HEK293 (cell line): ENCODE results near the gene CSNK1G1.
A peak's percentile ranks its signal among the peaks of the same experiment; 100 is the strongest.

Experiments used
- CTCF ChIA-PET: fragments of 350-600 bp; formaldehyde crosslinking; extraction: SDS; loops from one replicate; lab custom pipeline; 2021; ENCODE audit warnings: antibody characterized with exemption; lab: Yijun Ruan, JAX
- POLR2A ChIA-PET: fragments of 300-600 bp; formaldehyde crosslinking; extraction: SDS; loops from one replicate; lab custom pipeline; 2020; ENCODE audit warnings: antibody characterized with exemption, inconsistent platforms; lab: Yijun Ruan, JAX
- H3K27ac ChIP-seq: fragments of 200-500 bp; sonication (Bioruptor generic); 2 replicates; pipeline ENCODE4 v1.5.1; 2014; ENCODE audit warnings: low read depth, low read length, control low read depth, inconsistent platforms; ENCODE audit errors: extremely low read depth
- H3K36me3 ChIP-seq, 2 experiments: fragments of 200-500 bp in 1 of 2; sonication (Bioruptor generic) in 1 of 2; 1 replicate in 1 of 2; 2 replicates in 1 of 2; pipeline ENCODE4 v1.5.1; 2014 to 2017; ENCODE audit warnings: inconsistent platforms in 2 of 2, low read length in 2 of 2; ENCODE audit not compliant: control insufficient read depth in 2 of 2, insufficient read depth in 1 of 2
- H3K4me1 ChIP-seq: fragments of 200-500 bp; sonication (Bioruptor generic); 2 replicates; pipeline ENCODE4 v1.5.1; 2014; ENCODE audit warnings: mild to moderate bottlenecking, low read length, inconsistent platforms; ENCODE audit not compliant: control insufficient read depth, insufficient read depth
- H3K4me3 ChIP-seq: 2 replicates; pipeline ENCODE4 v1.5.1; 2011; ENCODE audit warnings: low read depth, mild to moderate bottlenecking, control low read depth, low read length, moderate library complexity
- H3K9me3 ChIP-seq: fragments of 200-500 bp; sonication (Bioruptor generic); 2 replicates; pipeline ENCODE4 v1.5.1; 2014; ENCODE audit warnings: low read depth, low read length, inconsistent platforms; ENCODE audit not compliant: control insufficient read depth, insufficient read depth
- KLF16 ChIP-seq: fragments of 450-650 bp; formaldehyde crosslinking; IDR thresholded peaks from 2 replicates; pipeline ENCODE4 v1.5.1; 2017; ENCODE audit warnings: missing biosample characterization, missing genetic modification characterization
- KLF9 ChIP-seq: fragments of 450-650 bp; formaldehyde crosslinking; IDR thresholded peaks from 2 replicates; pipeline ENCODE4 v1.5.1; 2016; ENCODE audit warnings: missing biosample characterization, missing genetic modification characterization, low read depth
- MYNN ChIP-seq: fragments of 450-650 bp; formaldehyde crosslinking; IDR thresholded peaks from 2 replicates; pipeline ENCODE4 v1.5.1; 2016; ENCODE audit warnings: missing biosample characterization, missing genetic modification characterization, borderline replicate concordance
- SETDB1 ChIP-seq: IDR thresholded peaks from one replicate; pipeline ENCODE4 v1.6.1; 2017; ENCODE audit warnings: mild to moderate bottlenecking, low read length, moderate library complexity, mixed read lengths; ENCODE audit not compliant: insufficient read length
- ZBTB20 ChIP-seq: fragments of 450-650 bp; formaldehyde crosslinking; IDR thresholded peaks from 2 replicates; pipeline ENCODE4 v1.5.1; 2016; ENCODE audit warnings: missing biosample characterization, missing genetic modification characterization
- ZBTB44 ChIP-seq: fragments of 450-650 bp; IDR thresholded peaks from 2 replicates; pipeline ENCODE4 v1.5.1; 2018; ENCODE audit warnings: missing biosample characterization, mild to moderate bottlenecking, missing genetic modification characterization
- ZIC2 ChIP-seq: fragments of 450-650 bp; formaldehyde crosslinking; IDR thresholded peaks from 2 replicates; pipeline ENCODE4 v1.5.1; 2016; ENCODE audit warnings: missing biosample characterization, missing genetic modification characterization
- ZNF133 ChIP-seq: fragments of 450-650 bp; formaldehyde crosslinking; IDR thresholded peaks from 2 replicates; pipeline ENCODE4 v1.5.1; 2016; ENCODE audit warnings: missing biosample characterization, missing genetic modification characterization
- ZNF16 ChIP-seq: fragments of 450-650 bp; formaldehyde crosslinking; IDR thresholded peaks from 2 replicates; pipeline ENCODE4 v1.5.1; 2016; ENCODE audit warnings: low read depth, missing biosample characterization, missing genetic modification characterization
- ZNF335 ChIP-seq: fragments of 450-650 bp; formaldehyde crosslinking; conservative IDR thresholded peaks from 2 replicates; pipeline ENCODE4 v1.5.1; 2016; ENCODE audit warnings: missing biosample characterization, missing genetic modification characterization
- ZNF362 ChIP-seq: fragments of 450-650 bp; formaldehyde crosslinking; IDR thresholded peaks from 2 replicates; pipeline ENCODE4 v1.5.1; 2016; ENCODE audit warnings: missing biosample characterization, missing genetic modification characterization
- ZNF473 ChIP-seq: fragments of 450-650 bp; formaldehyde crosslinking; IDR thresholded peaks from 2 replicates; pipeline ENCODE4 v1.5.1; 2017; ENCODE audit warnings: missing biosample characterization, missing genetic modification characterization
- ZNF510 ChIP-seq: fragments of 450-650 bp; formaldehyde crosslinking; IDR thresholded peaks from 2 replicates; pipeline ENCODE4 v1.5.1; 2018; ENCODE audit warnings: mild to moderate bottlenecking, missing genetic modification characterization, missing biosample characterization; ENCODE audit not compliant: insufficient replicate concordance
- ZNF514 ChIP-seq: fragments of 450-650 bp; formaldehyde crosslinking; IDR thresholded peaks from 2 replicates; pipeline ENCODE4 v1.5.1; 2016; ENCODE audit warnings: missing biosample characterization, missing genetic modification characterization
- ZNF529 ChIP-seq: fragments of 450-650 bp; formaldehyde crosslinking; IDR thresholded peaks from 2 replicates; pipeline ENCODE4 v1.5.1; 2017; ENCODE audit warnings: missing genetic modification characterization, missing biosample characterization; ENCODE audit not compliant: insufficient replicate concordance
- ZNF560 ChIP-seq: fragments of 450-650 bp; formaldehyde crosslinking; IDR thresholded peaks from 2 replicates; pipeline ENCODE4 v1.5.1; 2017; ENCODE audit warnings: missing biosample characterization, missing genetic modification characterization, borderline replicate concordance
- ZNF585B ChIP-seq: fragments of 450-650 bp; formaldehyde crosslinking; IDR thresholded peaks from 2 replicates; pipeline ENCODE4 v1.5.1; 2016; ENCODE audit warnings: missing biosample characterization, missing genetic modification characterization
- ZNF623 ChIP-seq: fragments of 450-650 bp; formaldehyde crosslinking; IDR thresholded peaks from 2 replicates; pipeline ENCODE4 v1.5.1; 2016; ENCODE audit warnings: missing biosample characterization, missing genetic modification characterization
- ZNF658 ChIP-seq: fragments of 450-650 bp; formaldehyde crosslinking; IDR thresholded peaks from 2 replicates; pipeline ENCODE4; 2016; ENCODE audit warnings: missing biosample characterization, missing genetic modification characterization
- ZNF664 ChIP-seq: fragments of 450-650 bp; formaldehyde crosslinking; IDR thresholded peaks from 2 replicates; pipeline ENCODE4 v1.5.1; 2016; ENCODE audit warnings: missing biosample characterization, missing genetic modification characterization
- ZNF707 ChIP-seq: fragments of 450-650 bp; formaldehyde crosslinking; IDR thresholded peaks from 2 replicates; pipeline ENCODE4 v1.5.1; 2016; ENCODE audit warnings: missing biosample characterization, missing genetic modification characterization
- ZNF76 ChIP-seq: fragments of 450-650 bp; formaldehyde crosslinking; IDR thresholded peaks from 2 replicates; pipeline ENCODE4; 2016; ENCODE audit warnings: low read depth, missing biosample characterization, missing genetic modification characterization, borderline replicate concordance
- ZNF843 ChIP-seq: fragments of 450-650 bp; formaldehyde crosslinking; IDR thresholded peaks from 2 replicates; pipeline ENCODE4 v1.5.1; 2016; ENCODE audit warnings: missing biosample characterization, missing genetic modification characterization
- ZSCAN5A ChIP-seq: fragments of 450-650 bp; formaldehyde crosslinking; IDR thresholded peaks from 2 replicates; pipeline ENCODE4 v1.5.1; 2016; ENCODE audit warnings: missing biosample characterization, missing genetic modification characterization
- TF ChIP-seq, protein P1 (sequence below): fragments of 450-650 bp; formaldehyde crosslinking; IDR thresholded peaks from 2 replicates; pipeline ENCODE4 v1.5.1; 2016; ENCODE audit warnings: missing biosample characterization, missing genetic modification characterization, borderline replicate concordance
- TF ChIP-seq, protein P2 (sequence below): fragments of 450-650 bp; formaldehyde crosslinking; conservative IDR thresholded peaks from 2 replicates; pipeline ENCODE4 v1.5.1; 2016; ENCODE audit warnings: low read depth, missing biosample characterization, missing genetic modification characterization

CSNK1G1 gene

GRCh38 chr15:64153480-64154367 lies 202.2 kb downstream of the CSNK1G1 start:
- no peaks in the 10 kb centered on the region for H3K9me3 ChIP-seq
- POLR2A ChIA-PET: interaction anchor here (1.0 to 1.9 kb wide), 4 partner anchors 9 to 234 kb away, joined by 3 to 12 read pairs (median 6); partner anchors contain the start of genes CIAO2A, PPIB and TRIP4
- H3K27ac ChIP-seq: peak overlapping the region; percentile 48
- H3K4me3 ChIP-seq: no peak overlapping the region
- CTCF ChIA-PET: interaction anchor here (0.6 to 2.2 kb wide), 18 partner anchors 9 to 1826 kb away, joined by 3 to 16 read pairs (median 4); partner anchors contain the start of gene PPIB
- H3K36me3 ChIP-seq: peaks cover 0 to 46% of the 10 kb centered on the region in 2 experiments; a peak in 1 of 3 replicates
- peaks cover 2% of the 10 kb centered on the region; the same call in 1 of the 2 replicates for H3K4me1 ChIP-seq
- TF ChIP-seq MYNN (tag by site-specific recombination) (no peak), ZNF510 (tag by site-specific recombination) (no peak), ZSCAN5A (tag by site-specific recombination) (no peak), ZNF16 (tag by site-specific recombination) (no peak), ZNF707 (tag by site-specific recombination) (no peak), KLF16 (tag by site-specific recombination) (no peak), ZNF362 (tag by site-specific recombination) (no peak), ZNF335 (peak; percentile 37; the same call in 1 of the 2 replicates), SETDB1 (no peak), ZNF664 (no peak), KLF9 (tag by site-specific recombination) (no peak), ZNF560 (tag by site-specific recombination) (no peak), ZNF529 (tag by site-specific recombination) (no peak), ZBTB20 (tag by site-specific recombination) (0 out of 2 replicates have a peak, but pooled peaks have one; percentile 49), ZNF133 (tag by site-specific recombination) (no peak), ZBTB44 (no peak), ZNF473 (tag by site-specific recombination) (no peak), ZNF623 (no peak), ZNF585B (no peak), ZNF514 (tag by site-specific recombination) (no peak), ZNF843 (tag by site-specific recombination) (no peak), ZNF76 (no peak), ZIC2 (tag by site-specific recombination) (no peak), ZNF658 (tag by site-specific recombination) (no peak)
- TF ChIP-seq, protein P1, sequence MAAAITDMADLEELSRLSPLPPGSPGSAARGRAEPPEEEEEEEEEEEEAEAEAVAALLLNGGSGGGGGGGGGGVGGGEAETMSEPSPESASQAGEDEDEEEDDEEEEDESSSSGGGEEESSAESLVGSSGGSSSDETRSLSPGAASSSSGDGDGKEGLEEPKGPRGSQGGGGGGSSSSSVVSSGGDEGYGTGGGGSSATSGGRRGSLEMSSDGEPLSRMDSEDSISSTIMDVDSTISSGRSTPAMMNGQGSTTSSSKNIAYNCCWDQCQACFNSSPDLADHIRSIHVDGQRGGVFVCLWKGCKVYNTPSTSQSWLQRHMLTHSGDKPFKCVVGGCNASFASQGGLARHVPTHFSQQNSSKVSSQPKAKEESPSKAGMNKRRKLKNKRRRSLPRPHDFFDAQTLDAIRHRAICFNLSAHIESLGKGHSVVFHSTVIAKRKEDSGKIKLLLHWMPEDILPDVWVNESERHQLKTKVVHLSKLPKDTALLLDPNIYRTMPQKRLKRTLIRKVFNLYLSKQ (tag by site-specific recombination): no peak
- TF ChIP-seq, protein P2, sequence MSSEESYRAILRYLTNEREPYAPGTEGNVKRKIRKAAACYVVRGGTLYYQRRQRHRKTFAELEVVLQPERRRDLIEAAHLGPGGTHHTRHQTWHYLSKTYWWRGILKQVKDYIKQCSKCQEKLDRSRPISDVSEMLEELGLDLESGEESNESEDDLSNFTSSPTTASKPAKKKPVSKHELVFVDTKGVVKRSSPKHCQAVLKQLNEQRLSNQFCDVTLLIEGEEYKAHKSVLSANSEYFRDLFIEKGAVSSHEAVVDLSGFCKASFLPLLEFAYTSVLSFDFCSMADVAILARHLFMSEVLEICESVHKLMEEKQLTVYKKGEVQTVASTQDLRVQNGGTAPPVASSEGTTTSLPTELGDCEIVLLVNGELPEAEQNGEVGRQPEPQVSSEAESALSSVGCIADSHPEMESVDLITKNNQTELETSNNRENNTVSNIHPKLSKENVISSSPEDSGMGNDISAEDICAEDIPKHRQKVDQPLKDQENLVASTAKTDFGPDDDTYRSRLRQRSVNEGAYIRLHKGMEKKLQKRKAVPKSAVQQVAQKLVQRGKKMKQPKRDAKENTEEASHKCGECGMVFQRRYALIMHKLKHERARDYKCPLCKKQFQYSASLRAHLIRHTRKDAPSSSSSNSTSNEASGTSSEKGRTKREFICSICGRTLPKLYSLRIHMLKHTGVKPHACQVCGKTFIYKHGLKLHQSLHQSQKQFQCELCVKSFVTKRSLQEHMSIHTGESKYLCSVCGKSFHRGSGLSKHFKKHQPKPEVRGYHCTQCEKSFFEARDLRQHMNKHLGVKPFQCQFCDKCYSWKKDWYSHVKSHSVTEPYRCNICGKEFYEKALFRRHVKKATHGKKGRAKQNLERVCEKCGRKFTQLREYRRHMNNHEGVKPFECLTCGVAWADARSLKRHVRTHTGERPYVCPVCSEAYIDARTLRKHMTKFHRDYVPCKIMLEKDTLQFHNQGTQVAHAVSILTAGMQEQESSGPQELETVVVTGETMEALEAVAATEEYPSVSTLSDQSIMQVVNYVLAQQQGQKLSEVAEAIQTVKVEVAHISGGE: no peak
